ENCODE data around the gene MCHR2. TPM values are rescaled to one million over a fixed set of nuclear protein-coding genes. Genes with fewer than 3 reads are reported as not detected.

The MCHR2 gene
- total and polyA plus RNA-seq, 4 donors = not detected

DNA sequence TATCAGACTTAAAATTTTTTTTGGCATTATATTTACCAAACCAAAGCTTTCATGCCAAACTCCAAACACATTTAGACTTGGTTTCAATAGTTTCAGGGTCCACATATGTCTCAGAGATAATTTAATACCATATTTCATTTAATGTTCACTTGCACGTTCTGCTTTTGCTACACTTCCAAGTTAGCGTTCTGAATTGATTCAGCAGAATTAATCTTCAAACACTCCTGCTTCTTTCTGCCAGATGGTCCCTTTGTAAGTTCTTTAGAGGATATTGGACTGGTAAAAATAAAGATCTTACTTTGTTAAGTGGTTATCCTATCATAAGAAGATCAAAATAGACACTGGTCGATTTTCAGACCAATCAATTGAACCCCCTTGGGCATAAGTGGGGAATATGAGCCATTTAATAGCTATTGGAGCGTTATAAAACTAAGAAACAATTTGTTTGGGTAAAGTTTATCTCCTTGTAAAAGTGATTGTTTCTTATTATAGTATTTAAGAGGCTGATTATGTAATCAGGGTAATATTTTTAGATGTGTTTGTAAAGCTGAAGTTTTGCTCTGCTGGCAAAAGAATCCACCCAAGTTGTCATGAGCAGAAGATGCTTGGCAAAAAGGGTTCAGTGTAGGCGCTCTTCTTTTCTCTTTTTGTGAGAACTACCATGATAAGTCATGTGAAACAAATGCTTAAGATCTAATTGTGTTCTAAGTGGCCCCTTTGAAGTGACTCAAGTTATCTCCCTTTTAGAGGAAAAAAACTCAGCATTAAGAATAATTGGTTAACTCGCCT, 92.2 kb downstream of the MCHR2 start (continued):
- no peak for TF ChIP-seq NR2F2 (IDR thresholded peaks at IDR 0.05)

GRCh38 chr6:99894815-99895214, 99.2 kb downstream of the MCHR2 start:
- DNase-seq (ENCODE audit: low spot score) = no peak
- H3K27ac ChIP-seq (ENCODE audit: low read depth in 1 of 2, low read length in 2 of 2) = no peak overlapping the region
- no peak overlapping the region for H3K9ac ChIP-seq (ENCODE audit: low read depth in 1 of 2, low read length in 2 of 2)
- no peaks in the 10 kb centered on the region for H3K36me3 ChIP-seq (ENCODE audit: control insufficient read depth in 4 of 4, insufficient read depth in 3 of 4, low read depth in 1 of 4, low read length in 3 of 4)
- no peak overlapping the region for H3K4me3 ChIP-seq (ENCODE audit: low read depth in 1 of 3, low read length in 3 of 3)
- no peak for TF ChIP-seq EGR1 (IDR thresholded peaks at IDR 0.05; ENCODE audit: low read depth in 2 of 2)
- no peak for TF ChIP-seq HNF4G (IDR thresholded peaks at IDR 0.05)
- no peak for TF ChIP-seq FOXA1 (IDR thresholded peaks at IDR 0.05)
- no peak for TF ChIP-seq REST (IDR thresholded peaks at IDR 0.05)
- no peak for TF ChIP-seq JUND (IDR thresholded peaks at IDR 0.05)
- no peak for TF ChIP-seq HNF4A (conservative IDR thresholded peaks at IDR 0.05)
- no peak for TF ChIP-seq ZBTB33 (IDR thresholded peaks at IDR 0.05)
- no peak for TF ChIP-seq SP1 (IDR thresholded peaks at IDR 0.05)
- no peak for TF ChIP-seq NR2F2 (IDR thresholded peaks at IDR 0.05)
- TF ChIP-seq, protein P1, sequence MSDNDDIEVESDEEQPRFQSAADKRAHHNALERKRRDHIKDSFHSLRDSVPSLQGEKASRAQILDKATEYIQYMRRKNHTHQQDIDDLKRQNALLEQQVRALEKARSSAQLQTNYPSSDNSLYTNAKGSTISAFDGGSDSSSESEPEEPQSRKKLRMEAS (IDR thresholded peaks at IDR 0.05) = no peak
- no peak for TF ChIP-seq FOXA2 (IDR thresholded peaks at IDR 0.05)
- no peak for TF ChIP-seq ATF3 (IDR thresholded peaks at IDR 0.05)
- TF ChIP-seq GABPA (IDR thresholded peaks at IDR 0.05 in 1 of 2, conservative IDR thresholded peaks at IDR 0.05 in 1 of 2) = no peak
- TF ChIP-seq YY1 (IDR thresholded peaks at IDR 0.05) = no peak
- TF ChIP-seq, protein P2, sequence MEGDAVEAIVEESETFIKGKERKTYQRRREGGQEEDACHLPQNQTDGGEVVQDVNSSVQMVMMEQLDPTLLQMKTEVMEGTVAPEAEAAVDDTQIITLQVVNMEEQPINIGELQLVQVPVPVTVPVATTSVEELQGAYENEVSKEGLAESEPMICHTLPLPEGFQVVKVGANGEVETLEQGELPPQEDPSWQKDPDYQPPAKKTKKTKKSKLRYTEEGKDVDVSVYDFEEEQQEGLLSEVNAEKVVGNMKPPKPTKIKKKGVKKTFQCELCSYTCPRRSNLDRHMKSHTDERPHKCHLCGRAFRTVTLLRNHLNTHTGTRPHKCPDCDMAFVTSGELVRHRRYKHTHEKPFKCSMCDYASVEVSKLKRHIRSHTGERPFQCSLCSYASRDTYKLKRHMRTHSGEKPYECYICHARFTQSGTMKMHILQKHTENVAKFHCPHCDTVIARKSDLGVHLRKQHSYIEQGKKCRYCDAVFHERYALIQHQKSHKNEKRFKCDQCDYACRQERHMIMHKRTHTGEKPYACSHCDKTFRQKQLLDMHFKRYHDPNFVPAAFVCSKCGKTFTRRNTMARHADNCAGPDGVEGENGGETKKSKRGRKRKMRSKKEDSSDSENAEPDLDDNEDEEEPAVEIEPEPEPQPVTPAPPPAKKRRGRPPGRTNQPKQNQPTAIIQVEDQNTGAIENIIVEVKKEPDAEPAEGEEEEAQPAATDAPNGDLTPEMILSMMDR (IDR thresholded peaks at IDR 0.05; ENCODE audit: low read depth, low read length, missing input control) = no peak
- 59% methylated on average over 3 of the region's 3 CpGs for WGBS
- no peaks in the 10 kb centered on the region for H3K4me1 ChIP-seq (ENCODE audit: control insufficient read depth in 4 of 4, insufficient read depth in 4 of 4, low read length in 3 of 4)
- no peaks in the 10 kb centered on the region for H3K9me3 ChIP-seq (ENCODE audit: control insufficient read depth in 4 of 4, low read length in 3 of 4)
- H3K27me3 ChIP-seq (ENCODE audit: control insufficient read depth in 4 of 4, insufficient read depth in 4 of 4, low read length in 3 of 4) = peaks cover 0 to 2% (median 0%) of the 10 kb centered on the region in 4 donors
